GDM1 (cell line): ENCODE measurements around the gene CD244.
A peak's percentile ranks its signal among the peaks of the same experiment; 100 is the strongest.
"Not testable (repeated sequence)": the region's sequence is repeated elsewhere in the genome, so short reads cannot be mapped to it uniquely, and the experiment has no call there.

Experiments
- DNase-seq: peaks from one replicate; lab custom pipeline; 2025; lab: John Stamatoyannopoulos, UW

CD244 gene

DNA sequence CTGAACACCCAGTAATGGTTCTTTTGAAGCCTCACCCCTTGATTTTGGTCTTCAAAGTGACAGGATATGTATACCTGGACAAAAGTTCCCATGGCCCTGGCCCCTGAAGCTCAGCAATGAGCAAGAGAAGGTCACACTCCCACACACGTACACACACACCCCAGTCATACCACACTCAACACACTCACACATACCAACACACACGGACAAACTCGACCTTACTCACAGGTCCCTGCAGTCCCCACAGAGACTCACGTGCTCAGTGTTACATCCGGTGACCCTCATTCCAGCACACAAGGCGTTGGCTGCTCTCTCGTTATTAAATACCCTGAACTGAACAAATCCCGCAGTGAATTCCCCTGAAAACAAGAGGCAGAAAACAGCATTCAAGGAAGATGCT, 16.4 kb upstream of the CD244 start:
- DNase-seq: no peak

DNA sequence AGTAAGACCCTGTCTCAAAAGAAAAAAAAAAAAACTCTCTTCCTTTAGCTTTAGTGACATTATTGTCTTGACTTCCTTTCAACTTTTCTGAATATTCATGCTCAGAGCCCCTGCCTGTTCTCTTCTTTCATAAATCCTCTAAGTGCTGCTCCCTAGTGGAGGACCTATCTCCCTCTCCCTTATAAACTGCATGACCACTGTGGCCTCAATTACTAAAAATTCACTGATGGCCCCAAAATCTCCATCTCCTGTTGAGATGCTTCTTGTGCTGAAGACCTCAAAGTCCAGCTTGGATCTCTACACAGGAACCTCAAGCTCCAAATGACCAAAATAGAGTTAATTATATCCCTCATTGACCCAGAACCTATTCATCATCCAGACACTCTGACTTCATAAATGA, 14.5 kb upstream of the CD244 start:
- DNase-seq: peak; percentile 16

DNA sequence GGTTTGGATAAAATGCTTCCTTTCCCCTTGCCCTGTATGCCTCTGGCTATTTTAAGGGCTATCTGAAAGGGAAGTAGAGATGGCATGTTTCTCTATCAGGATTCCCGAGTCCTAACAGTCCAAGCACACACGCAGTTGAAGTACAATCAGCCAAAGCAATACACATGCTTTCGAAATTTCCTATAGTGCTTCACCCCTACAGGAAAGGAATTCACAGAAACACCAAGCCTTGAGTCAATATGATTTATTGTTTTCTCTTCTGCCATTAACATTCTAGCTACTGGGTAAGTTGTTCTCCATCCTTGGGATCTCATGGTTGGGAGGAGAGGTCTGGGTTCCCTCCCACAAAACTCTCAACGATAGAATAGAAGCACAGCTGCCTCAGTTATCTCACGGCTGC, 13.6 kb upstream of the CD244 start:
- no peak for DNase-seq

DNA sequence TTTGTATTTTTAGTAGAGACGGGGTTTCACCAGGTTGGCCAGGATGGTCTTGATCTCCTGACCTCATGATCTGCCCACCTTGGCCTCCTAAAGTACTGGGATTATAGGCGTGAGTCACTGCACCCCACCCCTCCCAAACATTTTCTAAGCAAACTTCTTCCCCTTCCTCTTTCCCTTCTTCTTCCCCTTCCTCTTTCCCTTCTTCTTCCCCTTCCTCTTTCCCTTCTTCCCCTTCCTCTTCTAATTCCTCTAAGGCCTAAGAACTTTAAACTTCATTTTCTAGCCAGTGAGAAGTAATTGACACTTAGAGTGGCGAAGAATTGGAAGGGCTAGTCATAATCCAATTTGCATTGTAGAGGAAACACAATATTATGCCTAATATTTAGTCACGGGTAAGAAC, 12.9 kb upstream of the CD244 start:
- DNase-seq: not testable (repeated sequence)

DNA sequence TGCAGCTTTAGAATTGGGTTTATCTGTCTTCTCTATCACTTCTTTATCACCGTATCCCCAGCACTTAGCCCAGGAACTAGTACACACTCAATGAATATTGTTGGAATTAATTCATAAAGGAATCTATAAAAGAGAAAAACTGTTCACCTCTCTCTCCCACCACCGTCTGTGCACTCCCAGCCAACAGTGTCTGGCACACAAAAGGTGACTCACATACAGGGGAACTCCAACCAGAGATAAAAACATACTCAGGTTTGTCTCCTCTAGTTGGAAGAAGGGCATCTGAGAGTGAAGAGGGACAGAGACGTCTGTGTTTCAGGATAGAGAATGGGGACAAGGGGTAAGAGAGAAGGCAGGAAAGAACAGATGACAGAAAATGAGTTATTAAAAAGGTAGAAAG, 12.2 kb upstream of the CD244 start:
- DNase-seq: no peak

DNA sequence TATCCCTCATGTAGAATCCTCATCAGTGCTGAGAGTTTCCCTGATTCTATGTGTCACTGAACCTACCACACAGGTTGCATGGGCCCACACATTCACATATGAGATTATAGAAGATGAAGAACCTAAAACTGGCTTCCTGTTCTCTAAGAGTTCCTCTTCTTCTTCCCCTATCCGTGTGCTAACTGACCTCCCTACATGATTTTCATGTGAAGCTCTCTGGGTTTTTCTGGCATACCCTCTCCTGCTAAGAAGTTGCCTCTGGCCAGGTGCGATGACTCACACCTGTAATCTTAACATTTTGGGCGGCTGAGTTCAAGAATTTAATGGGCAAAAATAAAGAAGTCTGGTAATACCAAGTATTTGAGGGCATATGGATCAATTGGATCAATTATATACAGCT, 5.5 kb upstream of the CD244 start:
- peak; percentile 20 for DNase-seq

DNA sequence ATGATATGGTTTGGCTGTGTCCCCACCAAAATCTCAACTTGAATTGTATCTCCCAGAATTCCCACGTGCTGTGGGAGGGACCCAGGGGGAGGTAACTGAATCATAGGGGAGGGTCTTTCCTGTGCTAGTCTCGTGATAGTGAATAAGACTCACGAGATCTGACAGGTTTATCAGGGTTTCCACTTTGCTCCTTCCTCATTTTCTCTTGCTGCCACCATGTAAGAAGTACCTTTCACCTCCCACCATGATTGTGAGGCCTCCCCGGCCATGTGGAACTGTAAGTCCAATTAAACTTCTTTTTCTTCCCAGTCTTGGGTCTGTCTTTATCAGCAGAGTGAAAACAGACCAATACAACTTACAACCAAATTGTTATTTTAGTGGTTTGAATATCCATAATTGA, 5.0 kb upstream of the CD244 start:
- DNase-seq: not testable (repeated sequence)

DNA sequence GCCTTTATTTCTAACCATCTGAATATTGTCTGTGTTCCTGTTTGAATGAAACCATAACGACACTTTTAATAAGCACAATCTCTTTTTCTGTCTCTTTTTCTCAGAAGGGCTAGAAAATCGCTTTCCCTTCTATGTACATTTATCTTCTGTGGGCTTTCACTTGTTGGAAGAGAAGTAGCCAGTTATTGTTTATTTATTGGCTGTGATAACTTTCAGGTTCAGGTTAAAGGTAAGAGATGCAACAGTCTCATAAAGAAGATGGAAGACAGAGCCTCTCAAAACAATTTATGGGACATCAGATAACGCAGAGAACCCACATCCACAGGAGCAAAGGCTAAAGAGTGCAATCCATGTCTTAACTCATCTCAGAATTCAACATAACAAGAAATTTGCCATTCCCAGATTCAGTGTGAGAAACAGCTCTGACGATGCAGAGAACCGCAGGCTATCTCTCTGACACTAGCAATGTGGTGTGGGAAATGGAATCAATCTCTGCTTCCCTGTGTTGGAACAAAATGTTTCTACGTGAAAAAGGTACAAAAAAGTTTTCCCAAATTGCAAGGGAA, 4.1 kb upstream of the CD244 start:
- no peak for DNase-seq

DNA sequence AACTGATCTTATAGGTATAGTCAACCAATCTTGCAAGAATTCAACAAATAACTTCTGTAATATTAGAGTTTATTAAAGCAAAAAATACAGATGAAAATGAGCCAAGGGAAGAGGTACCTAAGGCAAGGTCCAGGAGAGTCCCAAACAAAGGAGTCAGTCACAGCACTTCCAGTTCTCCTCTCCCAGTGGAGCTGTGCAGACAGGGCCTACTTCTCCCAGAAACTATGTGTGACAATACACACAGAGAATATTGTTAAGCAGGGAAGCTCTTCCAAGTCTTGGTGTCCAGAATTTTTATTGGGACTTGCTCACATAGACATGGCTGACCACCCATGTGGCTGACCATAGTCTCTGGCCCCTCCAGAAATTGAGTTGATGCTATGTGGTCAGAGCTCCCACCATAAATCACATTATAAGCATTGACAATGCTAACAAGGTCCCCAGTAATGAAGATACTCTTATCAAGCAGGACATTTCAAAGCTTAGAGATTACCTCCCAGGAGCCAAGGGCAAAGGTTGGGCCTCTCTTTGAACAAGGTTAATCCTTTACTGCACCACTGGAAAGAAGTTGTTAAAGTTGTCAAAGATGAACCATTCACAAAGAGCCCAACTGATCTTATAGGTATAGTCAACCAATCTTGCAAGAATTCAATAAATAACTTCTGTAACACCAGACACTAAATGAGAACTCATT, 3.5 kb upstream of the CD244 start:
- DNase-seq: no peak

DNA sequence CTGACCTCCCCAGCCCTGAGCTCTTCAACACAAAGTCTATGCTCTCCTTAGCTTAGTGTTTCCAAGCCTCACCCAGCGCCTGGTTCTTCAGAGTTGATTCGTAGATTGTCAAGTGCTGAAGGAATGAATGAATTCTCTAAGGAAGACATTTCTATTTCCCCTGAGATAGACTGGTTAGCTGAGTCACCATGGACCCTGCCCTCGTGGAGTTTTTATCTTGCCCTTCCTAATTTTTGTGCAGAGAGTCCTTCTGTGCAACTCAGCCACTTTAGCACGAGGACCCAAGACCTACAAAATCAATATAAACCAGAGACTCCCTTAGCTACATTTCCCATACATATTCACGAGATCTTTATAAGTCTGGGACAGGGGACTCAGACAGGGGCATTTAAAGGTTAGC, 2.6 kb upstream of the CD244 start:
- DNase-seq: no peak

DNA sequence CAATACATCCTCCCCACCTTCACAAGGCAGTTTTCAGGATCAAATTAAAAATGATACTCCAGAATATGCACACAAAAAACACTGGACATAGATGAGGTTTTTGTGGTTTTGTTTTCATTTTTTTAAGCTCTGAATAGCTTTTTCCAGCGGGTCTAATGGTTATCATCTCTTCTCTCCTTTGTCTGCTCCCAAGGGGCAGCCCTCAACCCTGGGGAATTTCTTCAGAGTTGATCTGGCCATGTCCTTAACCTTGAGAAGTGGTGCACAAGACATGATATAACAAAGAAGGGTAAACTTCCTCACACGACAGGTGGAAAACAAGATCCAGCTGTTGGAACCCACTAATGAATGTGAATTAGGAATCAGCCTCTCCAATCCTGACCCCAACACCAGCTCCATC, 1.5 kb upstream of the CD244 start:
- DNase-seq: no peak

DNA sequence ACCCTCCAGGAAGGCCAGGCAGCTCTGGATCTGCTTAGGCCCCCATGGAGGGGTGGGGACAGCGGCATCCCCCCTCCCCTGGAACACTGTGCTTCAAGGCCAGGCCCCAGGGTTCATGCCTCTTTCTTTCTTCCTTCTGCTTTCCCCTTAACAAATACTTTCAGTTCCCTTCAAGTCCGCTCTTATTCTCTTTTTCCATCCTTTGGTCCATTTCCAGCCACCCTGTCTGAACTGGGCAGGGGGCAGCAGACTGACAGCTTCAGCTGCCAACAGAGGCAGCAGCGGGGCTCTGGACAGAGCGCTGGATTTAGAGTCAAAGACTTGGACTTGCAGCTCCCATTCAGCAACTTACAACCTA, 1.1 kb upstream of the CD244 start:
- DNase-seq: no peak

DNA sequence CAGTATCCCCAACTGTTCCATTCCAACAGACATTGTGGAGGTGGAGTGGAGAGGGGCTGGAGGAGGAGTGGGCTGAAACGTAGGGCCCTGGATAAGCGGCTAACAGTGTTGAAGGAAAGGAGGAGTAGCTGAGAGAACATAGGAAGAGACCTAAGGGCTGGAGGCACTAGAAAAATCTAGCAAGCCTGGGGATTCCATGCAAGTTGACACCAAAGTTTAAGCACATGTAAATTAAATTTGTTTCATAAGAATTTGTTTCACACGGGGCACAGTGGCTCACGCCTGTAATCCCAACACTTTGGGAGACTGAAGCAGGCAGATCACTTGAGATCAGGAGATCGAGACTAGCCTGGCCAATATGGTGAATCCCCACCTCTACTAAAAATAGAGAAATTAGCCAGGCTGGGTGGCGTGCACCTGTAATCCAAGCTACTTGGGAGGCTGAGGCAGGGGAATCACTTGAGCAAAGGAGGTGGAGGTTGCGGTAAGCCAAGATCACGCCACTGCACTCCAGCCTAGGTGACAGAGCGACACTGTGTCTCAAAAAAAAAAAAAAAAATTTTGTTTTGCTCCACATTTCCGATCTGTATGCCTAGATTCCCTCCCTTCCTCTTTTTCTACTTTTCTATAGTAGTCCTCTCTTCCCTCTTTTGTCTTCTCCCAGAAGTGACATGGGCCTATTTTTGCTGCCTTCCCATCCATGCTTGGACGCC, 530 bp upstream of the CD244 start:
- DNase-seq: no peak

DNA sequence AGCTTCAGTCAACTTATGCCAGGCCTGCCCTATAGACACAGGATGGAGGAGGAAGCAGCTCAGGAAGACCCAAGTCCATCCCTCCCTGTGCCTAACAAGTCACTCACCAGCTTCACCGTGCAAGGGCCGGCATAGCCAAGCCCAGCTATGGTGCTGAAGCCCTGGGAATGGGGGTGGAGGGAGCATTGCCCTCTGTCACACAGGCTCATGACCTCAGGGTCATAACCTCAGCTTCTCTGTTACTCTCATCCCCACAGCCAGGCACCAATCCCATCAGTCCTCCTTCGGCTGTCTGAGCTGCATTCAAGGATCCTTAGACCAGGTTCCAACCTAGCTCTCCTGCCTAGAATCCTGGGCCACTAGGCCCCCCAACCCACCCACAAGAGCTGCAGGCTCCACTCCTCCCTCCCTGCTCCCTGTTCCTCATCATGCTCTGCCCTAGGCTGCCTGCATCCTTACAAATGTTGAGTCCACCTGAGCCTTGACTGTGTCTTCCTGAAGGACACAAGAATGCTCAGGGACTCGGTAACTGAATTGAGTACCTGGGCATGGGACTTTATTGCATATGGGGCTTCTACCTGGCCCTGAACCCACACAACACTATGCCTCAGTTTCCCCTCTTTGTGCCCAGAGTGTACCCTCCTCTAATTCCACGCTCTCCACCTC, 1.7 kb downstream of the CD244 start:
- no peak for DNase-seq

DNA sequence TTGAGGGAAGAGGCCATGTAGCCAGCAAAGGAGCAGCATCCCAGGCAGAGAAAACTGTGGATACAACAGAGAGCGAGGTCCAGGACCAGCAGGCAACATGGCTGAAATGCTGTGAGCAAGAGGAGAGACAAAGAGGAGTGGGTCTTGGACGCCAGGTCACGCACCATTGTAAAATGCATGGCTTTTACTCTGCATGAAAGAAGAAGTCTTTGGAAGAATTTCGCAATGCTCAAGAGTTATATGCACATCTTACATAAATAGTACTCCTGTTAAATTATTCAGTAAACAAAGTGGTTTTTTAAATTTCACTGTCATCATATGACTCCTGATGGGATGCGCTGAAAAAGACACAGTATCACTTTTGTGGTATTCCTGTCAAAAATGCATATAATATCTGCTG, 3.5 kb downstream of the CD244 start:
- DNase-seq: no peak

DNA sequence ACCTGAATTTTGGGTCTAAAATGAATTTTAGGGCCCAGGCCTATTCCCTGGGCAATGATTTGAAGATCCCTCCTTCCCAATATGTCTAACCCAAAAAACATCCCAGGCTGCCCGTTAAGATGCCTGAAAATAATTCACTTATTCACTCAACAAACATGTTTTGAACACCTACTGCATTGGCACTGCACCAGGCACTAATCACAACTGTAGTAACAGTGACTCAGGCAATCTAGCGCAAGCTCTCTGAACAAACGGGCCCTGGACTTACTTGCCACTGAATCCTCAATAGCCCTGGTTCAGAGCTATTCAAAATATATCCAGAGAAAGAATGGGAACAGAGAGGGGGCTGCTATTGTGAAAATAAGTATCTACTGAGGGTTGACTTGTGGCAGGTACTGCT, 4.2 kb downstream of the CD244 start:
- DNase-seq: no peak

DNA sequence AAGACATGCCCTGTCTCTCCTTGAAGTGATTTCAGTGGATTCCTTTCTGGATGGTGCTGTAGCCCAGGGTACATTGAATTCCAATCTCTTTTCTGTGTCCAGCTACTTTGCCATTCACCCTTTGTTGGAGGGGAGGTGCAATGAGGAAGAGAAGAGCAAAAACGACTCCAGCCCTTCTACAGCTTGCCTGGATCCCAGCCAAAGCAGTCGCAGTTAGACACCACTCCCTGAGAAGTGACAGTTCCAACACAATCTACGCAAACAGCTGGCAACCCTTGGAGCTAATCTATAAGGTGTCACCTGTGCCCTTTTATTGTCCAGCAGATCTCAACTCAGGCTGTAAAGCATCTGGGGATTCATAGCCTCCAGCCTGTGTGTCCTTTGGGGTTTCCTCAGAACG, 4.6 kb downstream of the CD244 start:
- no peak for DNase-seq

DNA sequence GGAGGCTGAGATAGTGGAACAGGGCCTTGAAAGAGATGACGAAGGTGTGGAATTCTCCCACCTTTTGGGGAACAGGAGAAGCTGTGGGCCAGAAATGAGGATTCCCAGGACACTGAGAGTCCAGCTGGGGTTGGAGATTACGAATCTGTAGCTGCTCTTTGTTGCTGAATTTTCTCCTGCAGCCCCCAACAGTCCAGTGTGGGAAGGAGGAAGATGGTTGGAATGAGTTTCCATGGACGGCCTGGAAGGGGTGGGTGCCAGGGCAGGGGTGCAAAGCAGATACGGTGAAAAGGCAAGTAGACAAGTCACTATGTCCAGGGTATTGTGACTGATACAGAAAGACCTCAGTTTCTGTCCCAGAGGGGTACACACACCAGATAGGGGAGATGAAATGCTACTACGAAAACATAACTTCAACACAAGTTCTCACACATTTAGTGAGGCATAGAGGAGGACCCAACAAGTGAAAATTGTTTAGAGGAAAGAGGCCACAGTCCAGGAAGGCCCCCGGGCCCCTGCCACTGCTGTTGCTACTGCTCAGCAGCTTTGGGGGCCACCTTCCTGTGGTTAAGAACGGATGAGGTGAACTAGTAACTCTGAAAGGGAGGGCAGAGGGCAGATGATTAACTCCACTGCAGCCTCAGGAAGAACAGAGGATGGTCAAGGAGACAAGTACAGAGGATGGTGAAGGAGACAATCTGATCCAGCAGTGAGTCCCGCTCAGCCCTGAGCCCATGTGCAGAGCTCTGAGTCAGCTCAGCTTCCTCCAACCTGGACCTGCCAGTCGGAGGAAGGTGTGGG, 7.3 kb downstream of the CD244 start:
- peak; percentile 47 for DNase-seq

DNA sequence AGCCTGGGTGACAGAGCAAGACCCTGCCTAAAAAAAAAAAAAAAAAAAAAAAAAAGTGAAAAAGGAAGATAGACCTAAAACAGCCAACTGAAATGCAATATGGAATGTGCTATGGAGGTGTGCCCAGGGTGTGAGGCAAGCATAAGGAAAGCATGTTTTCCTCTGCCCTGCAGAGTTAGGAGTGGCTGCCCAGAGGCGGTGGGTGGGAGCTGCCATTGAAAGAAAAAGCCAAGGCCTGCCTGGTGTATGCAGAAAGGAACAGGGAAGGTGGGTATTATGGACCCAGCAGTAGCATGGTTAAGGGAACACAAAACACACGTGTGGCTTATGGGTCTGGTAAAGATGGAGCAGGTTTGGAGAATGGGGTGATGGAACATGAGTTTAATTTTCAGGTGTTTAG, 8.9 kb downstream of the CD244 start:
- no peak for DNase-seq

DNA sequence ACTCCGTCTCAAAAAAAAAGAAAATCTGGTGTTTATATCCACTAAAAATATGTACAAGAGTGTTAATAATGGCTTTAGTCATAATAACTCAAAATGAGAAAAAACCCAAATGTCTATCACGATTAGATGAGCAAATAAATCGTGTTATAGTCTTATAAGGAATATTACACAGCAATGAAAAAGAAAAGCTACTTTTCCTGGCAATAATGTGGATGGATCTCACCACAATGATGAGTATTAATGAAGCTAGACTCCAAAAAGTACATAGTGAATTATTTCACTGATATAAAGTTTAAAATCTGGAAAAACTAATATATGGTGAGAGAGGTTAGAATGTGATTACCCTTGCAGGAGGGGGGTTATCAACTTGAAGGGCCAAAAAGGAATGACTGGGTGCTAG, 9.7 kb downstream of the CD244 start:
- no peak for DNase-seq

DNA sequence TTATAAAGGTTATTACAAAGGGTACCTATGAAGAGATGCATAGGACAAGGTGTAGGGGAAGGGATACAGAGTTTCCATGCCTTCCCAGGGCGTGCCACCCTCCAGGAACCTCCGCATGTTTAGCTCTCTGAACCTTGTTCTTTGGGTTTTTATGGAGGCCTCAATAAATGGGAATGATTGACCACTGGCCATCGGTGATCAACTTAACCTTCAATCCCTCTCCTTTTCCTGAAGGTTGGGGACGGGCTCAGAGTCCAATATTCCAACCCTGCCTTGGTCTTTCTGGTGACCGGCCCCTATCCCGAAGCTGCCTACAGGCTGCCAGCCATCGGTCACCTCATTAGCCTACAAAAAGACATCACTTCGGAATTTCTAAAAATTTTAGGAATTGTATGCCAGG, 11.7 kb downstream of the CD244 start:
- no peak for DNase-seq

DNA sequence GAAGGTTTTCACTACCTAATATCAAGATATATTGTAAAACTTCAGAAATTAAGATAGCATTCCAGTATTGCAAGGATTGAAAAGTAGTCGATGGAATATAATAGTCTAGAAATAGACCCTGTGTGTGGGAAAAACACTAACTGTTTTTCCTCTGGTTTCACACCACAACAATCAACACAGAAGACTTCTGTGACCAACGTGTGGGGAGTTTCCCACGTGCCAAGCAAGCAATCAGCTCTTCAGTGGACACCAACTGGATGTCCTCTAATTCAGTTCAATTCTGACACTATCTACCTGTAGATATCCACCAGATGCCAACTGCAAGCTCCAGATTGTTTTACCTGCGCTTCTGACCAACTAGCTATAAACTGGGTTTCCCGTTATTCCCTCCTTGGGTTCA, 12.1 kb downstream of the CD244 start:
- no peak for DNase-seq
